Calu3 (cell line): Measurements from ENCODE around the gene ATG4C. TPM values are rescaled to one million over a fixed set of nuclear protein-coding genes. Genes with fewer than 3 reads are reported as not detected.

Experiments
- BruUV-seq: library from RNA; stranded (reverse); fragments of 400-500 nt; replicated peaks from 2 replicates; lab custom pipeline; 2021; lab: Mats Ljungman, UMichigan
- CTCF ChIA-PET: fragments of 300-600 bp; sonication (Branson Sonifier 250); formaldehyde crosslinking; loops from one replicate; lab custom pipeline; 2022; ENCODE audit warnings: antibody characterized with exemption; lab: Charles Lee
- DNase-seq: peaks from one replicate; pipeline ENCODE4 v3.0.0; 2022
- H3K27ac Mint-ChIP-seq: one replicate; pipeline ENCODE4 v1.8.0; 2022; ENCODE audit warnings: mixed read lengths; ENCODE audit not compliant: unreplicated experiment
- H3K27me3 Mint-ChIP-seq: one replicate; pipeline ENCODE4 v1.8.0; 2022; ENCODE audit warnings: mixed read lengths; ENCODE audit not compliant: unreplicated experiment
- H3K36me3 Mint-ChIP-seq: one replicate; pipeline ENCODE4 v1.8.0; 2022; ENCODE audit warnings: mild to moderate bottlenecking, moderate library complexity, mixed read lengths; ENCODE audit not compliant: insufficient read depth, unreplicated experiment
- H3K4me1 Mint-ChIP-seq: one replicate; pipeline ENCODE4 v1.8.0; 2022; ENCODE audit warnings: mild to moderate bottlenecking, low read depth, mixed read lengths; ENCODE audit not compliant: unreplicated experiment
- H3K4me3 Mint-ChIP-seq: one replicate; pipeline ENCODE4 v1.8.0; 2022; ENCODE audit warnings: mild to moderate bottlenecking, low read depth, moderate library complexity, mixed read lengths; ENCODE audit not compliant: unreplicated experiment
- H3K9me3 Mint-ChIP-seq: one replicate; pipeline ENCODE4 v1.8.0; 2022; ENCODE audit warnings: low read depth, mixed read lengths; ENCODE audit not compliant: unreplicated experiment
- intact Hi-C: fragments of 100-400 bp; cut with micrococcal nuclease; formaldehyde crosslinking; loops from one replicate; pipeline ENCODE4 v1.10.0; 2022; ENCODE audit not compliant: unreplicated experiment
- total RNA-seq: library from RNA; stranded (reverse); gene quantifications from 2 replicates; pipeline ENCODE4 v1.2.3, GENCODE V29; 2022
- TF ChIP-seq, protein P1 (sequence below): fragments of 200-600 bp; IDR thresholded peaks from one replicate; pipeline ENCODE4 v1.8.0; 2022; ENCODE audit warnings: antibody characterized with exemption; ENCODE audit not compliant: unreplicated experiment

The ATG4C gene
- total RNA-seq, 1 experiment from 2014 or later, result 12.4 TPM

DNA sequence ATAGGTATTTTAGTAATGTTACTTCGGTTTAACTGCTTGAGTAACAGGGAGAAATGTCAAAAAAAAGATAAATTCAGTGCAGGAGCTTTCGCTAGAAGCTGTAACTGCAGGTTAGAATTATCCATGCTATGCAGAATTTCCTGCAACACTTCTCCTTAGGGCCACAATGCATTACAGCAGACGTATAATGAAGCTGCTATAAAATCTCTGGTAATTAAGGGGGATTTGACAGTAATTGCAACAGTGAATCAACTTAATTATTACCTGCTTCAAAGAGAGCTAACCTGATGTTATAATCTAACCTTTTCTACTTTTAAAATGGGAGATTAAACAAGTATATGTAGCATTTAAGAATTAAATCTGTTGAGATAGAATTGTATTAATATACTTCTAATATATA is 92.6 kb downstream of the ATG4C start:
- no TSS peak for BruUV-seq
- Mint-ChIP-seq H3K36me3 (peaks cover 3% of the 10 kb centered on the region), H3K4me3 (no peak overlapping the region), H3K27me3 (peaks cover 18% of the 10 kb centered on the region), H3K27ac (no peak overlapping the region), H3K9me3 (no peaks in the 10 kb centered on the region), H3K4me1 (no peaks in the 10 kb centered on the region)
- CTCF ChIA-PET, result interaction anchor here (0.5 kb wide), 1 partner anchor 1081 kb away, joined by 4 read pairs; no protein-coding TSS in a partner anchor
- intact Hi-C loops, result no loop called here
- no peak for DNase-seq
- TF ChIP-seq, protein P1, sequence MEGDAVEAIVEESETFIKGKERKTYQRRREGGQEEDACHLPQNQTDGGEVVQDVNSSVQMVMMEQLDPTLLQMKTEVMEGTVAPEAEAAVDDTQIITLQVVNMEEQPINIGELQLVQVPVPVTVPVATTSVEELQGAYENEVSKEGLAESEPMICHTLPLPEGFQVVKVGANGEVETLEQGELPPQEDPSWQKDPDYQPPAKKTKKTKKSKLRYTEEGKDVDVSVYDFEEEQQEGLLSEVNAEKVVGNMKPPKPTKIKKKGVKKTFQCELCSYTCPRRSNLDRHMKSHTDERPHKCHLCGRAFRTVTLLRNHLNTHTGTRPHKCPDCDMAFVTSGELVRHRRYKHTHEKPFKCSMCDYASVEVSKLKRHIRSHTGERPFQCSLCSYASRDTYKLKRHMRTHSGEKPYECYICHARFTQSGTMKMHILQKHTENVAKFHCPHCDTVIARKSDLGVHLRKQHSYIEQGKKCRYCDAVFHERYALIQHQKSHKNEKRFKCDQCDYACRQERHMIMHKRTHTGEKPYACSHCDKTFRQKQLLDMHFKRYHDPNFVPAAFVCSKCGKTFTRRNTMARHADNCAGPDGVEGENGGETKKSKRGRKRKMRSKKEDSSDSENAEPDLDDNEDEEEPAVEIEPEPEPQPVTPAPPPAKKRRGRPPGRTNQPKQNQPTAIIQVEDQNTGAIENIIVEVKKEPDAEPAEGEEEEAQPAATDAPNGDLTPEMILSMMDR, result no peak

DNA sequence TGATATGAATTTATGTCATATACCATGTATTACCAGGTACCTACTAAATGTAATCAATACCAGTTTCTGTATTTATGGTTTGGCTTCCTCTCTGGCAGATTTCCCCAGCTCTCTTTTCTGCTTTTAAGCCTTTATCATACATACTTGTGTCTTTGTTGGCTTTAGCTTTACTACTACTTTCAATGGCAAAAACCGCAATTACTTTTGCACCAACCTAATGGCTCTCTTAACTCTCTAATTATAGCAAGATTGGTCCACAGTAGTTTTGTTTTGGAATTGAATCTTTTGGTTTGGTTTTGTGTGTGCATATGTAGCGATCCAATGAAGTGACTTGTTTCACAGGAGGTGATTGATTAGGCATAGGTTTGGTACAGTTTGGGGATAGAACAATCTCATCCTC is 93.6 kb downstream of the ATG4C start:
- TF ChIP-seq, protein P1, result no peak
- CTCF ChIA-PET, result no interaction called here
- no peak overlapping the region for H3K27ac Mint-ChIP-seq
- H3K9me3 Mint-ChIP-seq, result no peaks in the 10 kb centered on the region
- peaks cover 18% of the 10 kb centered on the region for H3K27me3 Mint-ChIP-seq
- intact Hi-C loops, result no loop called here
- H3K36me3 Mint-ChIP-seq, result peaks cover 3% of the 10 kb centered on the region
- no peak overlapping the region for H3K4me3 Mint-ChIP-seq
- DNase-seq, result no peak
- no peaks in the 10 kb centered on the region for H3K4me1 Mint-ChIP-seq
- no TSS peak for BruUV-seq

DNA sequence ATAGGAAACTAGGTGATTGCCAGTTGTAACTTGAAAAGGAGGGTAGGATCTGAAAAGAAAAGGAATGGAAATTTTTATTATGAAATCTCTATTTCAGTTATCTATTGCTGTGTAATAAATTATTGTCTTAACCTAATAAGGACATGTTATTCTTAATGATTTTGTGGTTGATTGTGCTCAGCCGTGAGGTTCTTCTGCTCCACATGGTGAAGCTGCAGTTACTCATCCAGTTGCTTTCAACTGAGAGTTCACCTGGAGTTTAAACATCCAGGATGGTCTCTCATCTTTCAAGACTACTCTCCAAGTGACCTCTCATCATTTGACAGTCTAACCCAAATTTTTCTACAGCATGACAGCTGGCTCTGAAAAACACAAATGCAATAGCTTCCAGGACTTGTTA is 96.0 kb downstream of the ATG4C start:
- Mint-ChIP-seq H3K27ac (no peak overlapping the region), H3K27me3 (peaks cover 23% of the 10 kb centered on the region), H3K4me1 (no peaks in the 10 kb centered on the region), H3K4me3 (no peak overlapping the region), H3K36me3 (no peaks in the 10 kb centered on the region), H3K9me3 (no peaks in the 10 kb centered on the region)
- intact Hi-C loops, result no loop called here
- DNase-seq, result no peak
- CTCF ChIA-PET, result no interaction called here
- TF ChIP-seq, protein P1, result no peak
- no TSS peak for BruUV-seq

DNA sequence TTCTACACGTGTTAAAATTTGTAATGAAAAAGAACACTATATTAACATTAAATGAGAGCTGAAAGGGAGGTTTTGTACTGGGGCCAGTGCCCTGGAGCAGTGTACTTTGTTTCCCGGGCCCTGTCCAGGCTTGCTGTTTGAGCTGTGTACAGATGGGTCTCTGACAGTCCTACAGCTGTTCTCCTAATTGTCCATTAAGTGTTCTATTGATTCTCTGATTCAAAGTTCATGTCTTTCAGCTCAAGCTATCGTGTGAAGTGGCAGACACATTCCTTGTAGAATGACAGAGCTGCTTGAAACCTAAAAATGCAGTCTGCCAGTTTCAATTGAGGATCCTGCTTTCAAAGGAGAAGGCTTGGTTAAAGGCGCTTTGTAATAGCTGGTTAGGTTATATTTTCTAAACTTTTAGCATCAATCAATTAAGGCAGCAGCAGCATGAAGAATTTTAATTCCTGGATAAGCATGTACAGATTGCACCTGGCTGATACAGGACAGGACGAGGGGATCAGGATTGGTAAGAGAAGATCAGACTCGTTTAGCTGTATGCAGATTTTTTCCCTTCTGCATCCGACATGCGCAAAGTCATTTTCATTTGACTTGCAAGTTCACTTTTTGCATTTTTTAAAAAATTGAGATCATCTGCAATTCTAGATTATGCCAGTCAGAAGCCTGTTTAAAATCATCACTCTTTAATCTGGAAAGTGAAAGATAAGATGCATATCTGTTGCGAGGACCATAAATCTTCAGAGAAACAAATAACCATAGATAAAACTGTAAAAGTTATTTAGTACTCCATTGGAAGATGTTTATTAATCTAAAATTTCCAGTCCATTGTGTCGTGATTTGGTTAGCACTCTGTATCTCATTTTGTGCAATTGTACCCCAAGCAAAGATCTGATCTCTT is 98.5 kb downstream of the ATG4C start:
- intact Hi-C loops, result no loop called here

More for the DNA sequence above, 98.5 kb downstream of the ATG4C start:
- Mint-ChIP-seq H3K27ac (no peak overlapping the region), H3K4me1 (no peaks in the 10 kb centered on the region), H3K4me3 (no peak overlapping the region), H3K9me3 (no peaks in the 10 kb centered on the region), H3K36me3 (no peaks in the 10 kb centered on the region), H3K27me3 (peaks cover 46% of the 10 kb centered on the region)
- CTCF ChIA-PET, result interaction anchor here (0.6 kb wide), 1 partner anchor 55 kb away, joined by 3 read pairs; no protein-coding TSS in a partner anchor
- DNase-seq, result no peak
- TF ChIP-seq, protein P1, result no peak
- BruUV-seq, result no TSS peak
